ENCODE data around the gene TSFM.

GRCh38 chr12:57829025-57829777, 46.6 kb downstream of the TSFM start:
- TF ChIP-seq CTCF (IDR thresholded peaks at IDR 0.05) (no peak), POLR2A (IDR thresholded peaks at IDR 0.05) (no peak)
